Left lung (tissue), 14 donors: ENCODE results near the gene APOL1. TPM values are rescaled to one million over a fixed set of nuclear protein-coding genes. Genes with fewer than 3 reads are reported as not detected.
"Not testable (repeated sequence)": the region's sequence is repeated elsewhere in the genome, so short reads cannot be mapped to it uniquely, and the experiment has no call there.

ENCODE experiments used
- ATAC-seq: fragments of 200-7000 bp; cut with Tn5 transposase; one replicate; pipeline ENCODE4 v1.9.1; 2020; ENCODE audit warnings: moderate library complexity
- DNase-seq, 4 donors: peaks; one replicate each; pipeline ENCODE4 v3.0.0-alpha.2; 2013 to 2020
- H3K27ac ChIP-seq, 2 donors: fragments of 200-600 bp; sonication (generic) in 1 of 2; one replicate each; pipeline versions ENCODE4 v1.5.0 to v1.8.0; 2020 to 2021
- H3K27me3 ChIP-seq, 2 donors: fragments of 200-600 bp; sonication (generic) in 1 of 2; one replicate each; pipeline versions ENCODE4 v1.5.0 to v1.8.0; 2020 to 2021
- H3K36me3 ChIP-seq, 2 donors: fragments of 200-600 bp; sonication (generic) in 1 of 2; one replicate each; pipeline versions ENCODE4 v1.5.0 to v1.8.0; 2020 to 2021
- H3K4me1 ChIP-seq, 2 donors: fragments of 200-600 bp; one replicate each; pipeline ENCODE4 v1.8.0; 2021
- H3K4me3 ChIP-seq, 2 donors: fragments of 200-600 bp; sonication (generic) in 1 of 2; one replicate each; pipeline versions ENCODE4 v1.5.0 to v1.8.0; 2020 to 2021; ENCODE audit warnings: mild to moderate bottlenecking in 1 of 2
- H3K9me3 ChIP-seq, 2 donors: fragments of 200-600 bp; sonication (generic) in 1 of 2; one replicate each; pipeline versions ENCODE4 v1.5.0 to v1.8.0; 2020 to 2021
- intact Hi-C, 2 donors: fragments of 100-400 bp; cut with DNase I; formaldehyde crosslinking; loops; one replicate each; pipeline versions ENCODE4 v1.11.2 to v1.14.2; 2022
- long read RNA-seq, 12 donors: library from polyadenylated mRNA in 2 of 12; unstranded in 2 of 12; transcript quantifications; one replicate each; pipeline ENCODE4 v2.0.0 and lab custom pipeline, GENCODE V29; 2019 to 2026
- polyA plus RNA-seq, 6 donors: library from polyadenylated mRNA; unstranded; fragments of 120-200 nt; gene quantifications; one replicate each; pipeline ENCODE4 v1.2.1, GENCODE V29; 2013; ENCODE audit not compliant: insufficient read length in 6 of 6
- total RNA-seq, 2 donors: library from RNA; stranded (reverse); fragmentation: NEBNext Ultra II Directional; extraction: Animal tissue kit (Norgen Biotek cat#: 25700); gene quantifications; one replicate each; pipeline ENCODE4 v1.2.1, GENCODE V29; 2021
- TF ChIP-seq, protein P1 (sequence below), 2 donors: fragments of 200-600 bp; sonication (generic) in 1 of 2; IDR thresholded peaks; one replicate each; pipeline versions ENCODE4 v1.5.0 to v1.8.0; 2021; ENCODE audit warnings: antibody characterized with exemption in 2 of 2
- donor health status: DM: no; HTN: yes; CAD: no.
- donor health status: DM: no; HTN: no; CAD: no.

APOL1 gene, protein sequence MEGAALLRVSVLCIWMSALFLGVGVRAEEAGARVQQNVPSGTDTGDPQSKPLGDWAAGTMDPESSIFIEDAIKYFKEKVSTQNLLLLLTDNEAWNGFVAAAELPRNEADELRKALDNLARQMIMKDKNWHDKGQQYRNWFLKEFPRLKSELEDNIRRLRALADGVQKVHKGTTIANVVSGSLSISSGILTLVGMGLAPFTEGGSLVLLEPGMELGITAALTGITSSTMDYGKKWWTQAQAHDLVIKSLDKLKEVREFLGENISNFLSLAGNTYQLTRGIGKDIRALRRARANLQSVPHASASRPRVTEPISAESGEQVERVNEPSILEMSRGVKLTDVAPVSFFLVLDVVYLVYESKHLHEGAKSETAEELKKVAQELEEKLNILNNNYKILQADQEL
- total RNA-seq, result 100 to 1,000 TPM in 1 of 2 donors, 10 to 100 TPM in 1; 89.4 to 109 TPM
- polyA plus RNA-seq, result 10 to 100 TPM in 4 of 6 donors, 1 to 10 TPM in 2; 8.6 to 14.3 (median 12.4) TPM
- long read RNA-seq, donor 1, result 0 reads
- long read RNA-seq, donor 2, partial matches to known transcripts, result 0 of 2 reads
- long read RNA-seq, donor 2, other reads (novel, unspliced or antisense), result 0 of 2 reads
- long read RNA-seq, donor 3, partial matches to known transcripts, result 20 of 21 reads
- long read RNA-seq, donor 3, other reads (novel, unspliced or antisense), result 0 of 21 reads
- long read RNA-seq, donor 4, partial matches to known transcripts, result 0 of 21 reads
- long read RNA-seq, donor 4, other reads (novel, unspliced or antisense), result 17 of 21 reads
- long read RNA-seq, donor 5, partial matches to known transcripts, result 0 of 9 reads
- long read RNA-seq, donor 5, other reads (novel, unspliced or antisense), result 7 of 9 reads
- long read RNA-seq, donor 6, result 0 reads
- long read RNA-seq, donor 7, result 0 reads
- long read RNA-seq, donor 8, partial matches to known transcripts, result 5 of 8 reads
- long read RNA-seq, donor 8, other reads (novel, unspliced or antisense), result 0 of 8 reads
- long read RNA-seq, donor 9, result 0 reads
- long read RNA-seq, donor 10, transcript APOL1-203 (7 exons, 1,564 nt), result major isoform, 12 of 41 reads
- long read RNA-seq, donor 10, partial matches to known transcripts, result 3 of 41 reads
- long read RNA-seq, donor 10, other reads (novel, unspliced or antisense), result 24 of 41 reads
- long read RNA-seq, donor 11, result 0 reads
- long read RNA-seq, donor 12, partial matches to known transcripts, result 12 of 16 reads
- long read RNA-seq, donor 12, other reads (novel, unspliced or antisense), result 0 of 16 reads

DNA sequence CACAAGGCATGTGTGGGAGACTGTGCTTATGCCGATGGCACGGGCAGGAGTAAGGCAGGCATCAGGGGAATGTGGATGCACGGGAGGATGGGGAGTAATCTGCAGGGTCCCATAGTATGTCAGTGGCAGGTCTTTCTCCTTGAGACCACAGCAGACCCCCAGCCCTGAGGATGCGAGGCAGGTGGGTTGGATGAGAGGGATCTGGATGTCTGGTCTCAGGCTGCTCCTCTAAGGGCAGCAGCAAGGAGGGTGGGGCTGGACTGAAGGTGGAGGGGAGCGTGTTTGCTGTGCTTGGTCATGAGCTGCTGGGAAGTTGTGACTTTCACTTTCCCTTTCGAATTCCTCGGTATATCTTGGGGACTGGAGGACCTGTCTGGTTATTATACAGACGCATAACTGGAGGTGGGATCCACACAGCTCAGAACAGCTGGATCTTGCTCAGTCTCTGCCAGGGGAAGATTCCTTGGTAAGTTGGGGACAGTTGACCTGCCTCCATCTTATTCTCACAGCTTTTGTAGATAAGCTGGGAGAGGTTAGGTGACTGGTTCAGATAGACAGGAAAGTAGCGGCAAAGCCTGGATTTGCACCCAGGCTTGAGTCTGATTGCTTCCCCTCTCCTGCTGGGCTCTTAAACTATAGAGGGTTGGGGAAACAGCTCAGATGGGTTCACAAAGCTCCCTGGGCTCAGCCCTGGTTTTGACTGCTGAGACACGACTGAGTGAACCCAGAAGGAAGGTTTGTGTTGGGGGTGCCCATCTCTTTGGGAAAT is at the start of gene APOL1:
Gene APOL1 (plus strand): TSS at position 380 of the 769 bp plus-strand sequence. CDS start 1,823 bp downstream, outside the sequence.
- H3K36me3 ChIP-seq, result peaks cover 0 to 8% of the 10 kb centered on the region in 2 donors
- intact Hi-C loops, result no loop called here
- peak in 1 of 4 donors; percentile 28 for DNase-seq

DNA sequence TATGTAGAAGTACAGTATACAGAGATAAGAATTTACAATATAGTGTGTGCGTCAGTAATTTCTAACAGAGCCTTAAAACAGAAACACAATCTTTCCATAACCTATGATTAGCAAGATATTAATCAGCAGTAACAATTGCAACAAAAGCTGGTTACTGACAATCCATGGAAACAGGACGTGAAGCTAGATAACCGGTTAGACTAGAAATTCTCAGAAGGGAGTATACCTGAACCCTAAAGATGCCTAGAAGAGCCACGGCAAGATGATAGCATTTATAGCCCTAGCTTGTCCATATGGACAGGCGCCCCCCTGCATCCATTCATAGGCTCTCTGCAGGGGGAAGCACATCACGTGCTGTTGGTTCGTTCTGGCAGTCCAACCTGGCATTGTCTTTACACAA is 49.5 kb upstream of the APOL1 start:
- peak in 1 of 4 donors; percentile 33 for DNase-seq
- H3K9me3 ChIP-seq, H3K4me3 ChIP-seq, H3K36me3 ChIP-seq, H3K27ac ChIP-seq, intact Hi-C loops, ATAC-seq, H3K27me3 ChIP-seq: not testable (repeated sequence)
- peaks cover 7 to 15% of the 10 kb centered on the region in 2 donors for H3K4me1 ChIP-seq

More for the DNA sequence above, at the start of gene APOL1:
- peak within 1 kb of the TSS; percentile 82 to 85 for H3K27ac ChIP-seq
- no peaks in the 10 kb centered on the region for H3K27me3 ChIP-seq
- H3K9me3 ChIP-seq, result no peaks in the 10 kb centered on the region
- H3K4me1 ChIP-seq, result peaks cover 15 to 53% of the 10 kb centered on the region in 2 donors
- TF ChIP-seq, protein P1, sequence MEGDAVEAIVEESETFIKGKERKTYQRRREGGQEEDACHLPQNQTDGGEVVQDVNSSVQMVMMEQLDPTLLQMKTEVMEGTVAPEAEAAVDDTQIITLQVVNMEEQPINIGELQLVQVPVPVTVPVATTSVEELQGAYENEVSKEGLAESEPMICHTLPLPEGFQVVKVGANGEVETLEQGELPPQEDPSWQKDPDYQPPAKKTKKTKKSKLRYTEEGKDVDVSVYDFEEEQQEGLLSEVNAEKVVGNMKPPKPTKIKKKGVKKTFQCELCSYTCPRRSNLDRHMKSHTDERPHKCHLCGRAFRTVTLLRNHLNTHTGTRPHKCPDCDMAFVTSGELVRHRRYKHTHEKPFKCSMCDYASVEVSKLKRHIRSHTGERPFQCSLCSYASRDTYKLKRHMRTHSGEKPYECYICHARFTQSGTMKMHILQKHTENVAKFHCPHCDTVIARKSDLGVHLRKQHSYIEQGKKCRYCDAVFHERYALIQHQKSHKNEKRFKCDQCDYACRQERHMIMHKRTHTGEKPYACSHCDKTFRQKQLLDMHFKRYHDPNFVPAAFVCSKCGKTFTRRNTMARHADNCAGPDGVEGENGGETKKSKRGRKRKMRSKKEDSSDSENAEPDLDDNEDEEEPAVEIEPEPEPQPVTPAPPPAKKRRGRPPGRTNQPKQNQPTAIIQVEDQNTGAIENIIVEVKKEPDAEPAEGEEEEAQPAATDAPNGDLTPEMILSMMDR (IDR thresholded peaks at IDR 0.05), result no peak
- ATAC-seq, result peak; percentile 94
- peak within 1 kb of the TSS; percentile 26 to 72 for H3K4me3 ChIP-seq

DNA sequence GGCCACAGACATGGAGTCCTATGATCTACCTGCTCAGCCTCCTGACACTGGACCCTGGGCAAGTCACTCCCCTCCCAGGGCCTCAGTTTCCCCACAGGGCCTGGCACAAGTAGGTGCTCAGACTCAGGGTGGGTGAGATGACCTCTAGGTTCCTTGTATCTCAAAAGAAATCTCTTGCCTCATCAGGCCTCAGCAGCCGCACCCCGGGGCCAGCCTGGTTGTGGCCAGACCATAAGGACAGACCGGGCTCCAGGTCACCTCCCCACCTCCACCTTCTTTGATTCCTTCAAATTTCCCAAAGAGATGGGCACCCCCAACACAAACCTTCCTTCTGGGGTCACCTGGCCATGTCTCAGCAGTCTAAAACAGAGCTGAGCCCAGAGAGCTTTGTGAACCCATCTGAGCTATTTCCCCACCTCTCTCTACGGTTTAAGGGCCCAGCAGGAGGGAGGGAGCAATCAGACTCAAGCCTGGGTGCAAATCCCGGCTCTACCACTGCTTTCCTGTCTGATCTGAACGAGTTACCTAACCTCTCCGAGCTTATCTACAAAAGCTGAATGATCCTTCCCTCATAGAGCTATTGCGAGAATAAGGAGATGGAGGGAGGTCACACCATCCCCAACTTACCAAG is 48.8 kb upstream of the APOL1 start:
- TF ChIP-seq, protein P1 (IDR thresholded peaks at IDR 0.05), result no peak
- no peak for ATAC-seq
- Histone ChIP-seq H3K27ac (no peak overlapping the region), H3K4me1 (peaks cover 7 to 12% of the 10 kb centered on the region in 2 donors), H3K36me3 (no peaks in the 10 kb centered on the region), H3K27me3 (no peaks in the 10 kb centered on the region), H3K4me3 (no peak overlapping the region), H3K9me3 (no peaks in the 10 kb centered on the region)
- no peak for DNase-seq
- intact Hi-C loops, result no loop called here

DNA sequence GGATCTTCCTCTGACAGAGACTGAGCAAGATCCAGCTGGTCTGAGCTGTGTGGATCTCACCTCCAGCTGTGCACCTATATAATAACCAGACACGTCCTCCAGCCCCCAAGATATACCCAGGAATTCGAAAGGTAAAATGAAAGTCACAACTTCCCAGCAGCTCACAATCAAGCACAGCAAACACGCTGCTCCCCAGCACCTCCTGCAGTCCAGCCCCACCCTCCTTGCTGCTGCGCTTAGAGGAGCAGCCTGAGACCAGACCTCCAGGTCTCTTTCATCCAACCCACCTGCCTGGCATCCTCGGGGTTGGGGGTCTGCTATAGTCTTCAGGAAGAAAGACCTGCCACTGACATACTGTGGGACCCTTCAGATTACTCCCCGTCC is 48.3 kb upstream of the APOL1 start:
- ATAC-seq (no peak), DNase-seq (no peak)
- Histone ChIP-seq H3K4me3 (no peak overlapping the region), H3K36me3 (no peaks in the 10 kb centered on the region), H3K4me1 (peaks cover 7 to 12% of the 10 kb centered on the region in 2 donors), H3K27me3 (no peaks in the 10 kb centered on the region), H3K27ac (no peak overlapping the region), H3K9me3 (no peaks in the 10 kb centered on the region)
- TF ChIP-seq, protein P1 (IDR thresholded peaks at IDR 0.05), result no peak
- intact Hi-C loops, result no loop called here

DNA sequence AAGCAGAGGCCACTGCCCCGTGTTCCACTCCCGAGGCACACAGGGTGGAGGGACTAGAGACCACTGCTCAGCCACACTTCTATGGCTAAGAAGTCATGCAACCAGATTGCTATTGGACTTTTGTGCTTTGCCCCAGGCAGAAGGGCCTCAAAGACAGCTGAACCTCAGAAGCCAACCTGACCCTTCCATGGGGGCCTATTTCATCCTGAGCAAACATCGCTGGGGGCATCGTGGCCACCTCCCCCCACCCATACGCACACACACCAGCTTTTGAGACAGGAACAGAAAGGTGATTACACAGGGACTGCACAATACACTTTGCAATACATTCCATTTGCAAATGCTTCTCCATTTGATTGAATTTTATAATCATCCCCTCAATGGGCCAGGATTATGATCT is 47.4 kb upstream of the APOL1 start:
- DNase-seq, intact Hi-C loops, H3K27ac ChIP-seq, H3K27me3 ChIP-seq, H3K36me3 ChIP-seq, H3K4me3 ChIP-seq, H3K9me3 ChIP-seq, ATAC-seq: not testable (repeated sequence)
- peaks cover 7 to 14% of the 10 kb centered on the region in 2 donors for H3K4me1 ChIP-seq
